ENCODE results near the gene RAG2.

Gene RAG2

GRCh38 chr11:36601155-36601554 lies 3.1 kb upstream of the RAG2 start:
- in situ Hi-C loops (cut with HindIII; ENCODE audit: low sequenced_read_pairs) = no loop called here

GRCh38 chr11:36600180-36600579 lies 2.1 kb upstream of the RAG2 start:
- in situ Hi-C loops (cut with HindIII; ENCODE audit: low sequenced_read_pairs) = no loop called here

DNA sequence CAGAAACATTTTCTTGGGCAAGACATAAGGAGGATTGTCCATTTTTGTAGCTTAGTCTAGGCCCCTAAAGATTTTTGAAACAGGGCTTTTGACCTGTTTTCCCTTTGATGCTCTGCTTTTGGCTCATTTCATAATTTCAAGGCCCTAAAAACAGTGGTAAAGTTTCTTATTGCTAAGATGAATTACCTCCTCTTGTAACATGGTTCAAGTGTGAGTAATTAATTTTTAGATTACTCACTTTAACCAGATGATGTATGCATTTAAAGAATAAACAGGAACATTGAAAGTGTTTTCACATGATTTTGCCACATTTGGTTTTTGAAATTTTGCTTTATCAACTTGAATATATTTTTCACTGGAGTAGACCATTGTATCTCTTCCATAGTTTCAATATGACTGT lies 1.2 kb downstream of the RAG2 start:
- in situ Hi-C loops (cut with HindIII; ENCODE audit: low sequenced_read_pairs) = loop anchor here (5.0 kb wide), 1 partner anchor 65 kb away; no protein-coding TSS in a partner anchor

- in situ Hi-C loops (cut with HindIII; ENCODE audit: low sequenced_read_pairs) = no loop called here
Observed at GRCh38 chr11:36594316-36594989, 3.6 kb downstream of the RAG2 start, which contains the start of gene IFTAP. Gene IFTAP, plus strand, starts transcription at chr11:36594502. Its CDS starts 15,602 bp downstream, at chr11:36610104.

- in situ Hi-C loops (cut with HindIII; ENCODE audit: low sequenced_read_pairs) = no loop called here
Observed at GRCh38 chr11:36591433-36591832, 6.6 kb downstream of the RAG2 start.

DNA sequence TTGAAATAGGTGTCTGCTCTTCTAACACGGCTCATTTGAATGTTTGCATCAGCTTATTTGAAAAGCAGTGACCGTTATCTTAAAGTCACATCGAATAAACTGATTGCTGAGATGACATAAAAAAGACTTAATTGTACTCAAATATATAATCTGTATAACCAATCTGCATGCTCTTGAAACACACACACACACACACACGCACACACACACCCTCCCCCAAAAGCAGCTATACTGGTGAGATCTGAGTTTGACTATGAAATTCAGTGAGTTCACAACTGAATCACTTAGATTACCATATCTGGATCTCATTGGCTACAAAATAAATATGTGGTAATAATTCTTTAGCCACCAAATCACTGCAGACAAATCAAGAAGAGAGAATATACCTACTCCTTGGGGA lies 7.5 kb downstream of the RAG2 start:
- in situ Hi-C loops (cut with HindIII; ENCODE audit: low sequenced_read_pairs) = no loop called here

DNA sequence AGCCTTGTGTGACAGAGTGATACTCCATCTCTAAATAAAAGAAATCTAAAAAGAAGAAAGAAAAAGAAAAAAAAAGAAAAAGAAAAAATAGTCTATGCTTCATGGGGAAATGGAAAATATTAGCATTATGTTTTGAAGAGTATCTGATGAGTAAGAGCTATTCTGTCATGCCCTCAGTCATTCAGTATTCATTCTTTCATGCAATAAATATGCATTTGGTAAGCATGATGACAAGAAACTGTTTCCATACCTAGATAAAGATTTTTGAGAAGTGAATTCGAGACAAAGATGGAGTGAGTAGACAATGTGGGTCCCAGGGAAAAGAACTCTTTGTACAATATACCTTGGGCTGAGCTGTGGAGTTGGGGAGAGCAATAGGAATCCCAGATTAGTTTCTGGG lies 9.9 kb downstream of the RAG2 start:
- in situ Hi-C loops (cut with HindIII; ENCODE audit: low sequenced_read_pairs) = no loop called here

DNA sequence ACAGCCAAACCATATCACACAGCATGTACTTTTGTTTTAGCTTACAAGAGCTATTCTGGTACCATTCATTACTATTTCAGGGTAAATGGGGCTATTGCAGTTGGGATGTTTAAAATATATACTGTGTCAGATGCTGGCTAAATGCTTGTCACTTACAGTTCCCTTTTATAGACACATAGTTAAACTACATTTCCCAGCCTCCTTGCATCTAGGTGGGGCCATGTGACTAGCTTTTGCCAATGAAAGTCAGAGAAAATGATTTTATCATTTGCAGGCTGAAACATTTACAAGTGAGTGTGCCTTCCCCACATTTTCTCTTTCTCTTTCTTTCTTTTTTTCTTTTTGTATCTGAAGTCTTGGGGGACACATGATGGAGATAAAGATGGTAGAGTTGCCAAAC lies 11.5 kb downstream of the RAG2 start:
- in situ Hi-C loops (cut with HindIII; ENCODE audit: low sequenced_read_pairs) = no loop called here

- in situ Hi-C loops (cut with HindIII; ENCODE audit: low sequenced_read_pairs) = no loop called here
Observed at GRCh38 chr11:36583667-36584066, 14.4 kb downstream of the RAG2 start.

GRCh38 chr11:36581536-36581935 lies 16.5 kb downstream of the RAG2 start:
- in situ Hi-C loops (cut with HindIII; ENCODE audit: low sequenced_read_pairs) = no loop called here

DNA sequence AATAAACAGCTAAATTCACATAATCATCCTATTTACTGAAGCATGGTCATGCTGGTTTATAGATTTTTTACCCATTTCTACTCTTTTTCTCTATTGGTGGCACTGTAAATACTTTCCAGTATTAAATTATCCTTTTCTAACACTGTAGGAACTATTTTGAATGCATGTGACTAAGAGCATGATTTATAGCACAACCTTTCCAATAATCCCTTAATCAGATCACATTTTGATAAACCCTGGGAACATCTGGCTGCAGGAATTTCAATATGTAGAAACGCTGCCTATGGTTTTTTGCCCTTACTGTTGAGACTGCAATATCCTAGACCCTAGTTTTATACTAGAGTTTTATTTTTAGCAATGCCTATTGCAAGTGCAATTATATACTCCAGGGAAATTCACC lies 19.6 kb downstream of the RAG2 start:
- in situ Hi-C loops (cut with HindIII; ENCODE audit: low sequenced_read_pairs) = no loop called here

GRCh38 chr11:36577859-36578258 lies 20.2 kb downstream of the RAG2 start:
- in situ Hi-C loops (cut with HindIII; ENCODE audit: low sequenced_read_pairs) = no loop called here

GRCh38 chr11:36577373-36577772 lies 20.7 kb downstream of the RAG2 start:
- in situ Hi-C loops (cut with HindIII; ENCODE audit: low sequenced_read_pairs) = no loop called here

DNA sequence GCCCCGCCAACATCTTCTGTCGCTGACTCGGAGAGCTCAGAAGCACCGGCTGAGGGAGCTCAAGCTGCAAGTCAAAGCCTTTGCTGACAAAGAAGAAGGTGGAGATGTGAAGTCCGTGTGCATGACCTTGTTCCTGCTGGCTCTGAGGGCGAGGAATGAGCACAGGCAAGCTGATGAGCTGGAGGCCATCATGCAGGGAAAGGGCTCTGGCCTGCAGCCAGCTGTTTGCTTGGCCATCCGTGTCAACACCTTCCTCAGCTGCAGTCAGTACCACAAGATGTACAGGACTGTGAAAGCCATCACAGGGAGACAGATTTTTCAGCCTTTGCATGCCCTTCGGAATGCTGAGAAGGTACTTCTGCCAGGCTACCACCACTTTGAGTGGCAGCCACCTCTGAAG lies 23.6 kb downstream of the RAG2 start:
- in situ Hi-C loops (cut with HindIII; ENCODE audit: low sequenced_read_pairs) = no loop called here

DNA sequence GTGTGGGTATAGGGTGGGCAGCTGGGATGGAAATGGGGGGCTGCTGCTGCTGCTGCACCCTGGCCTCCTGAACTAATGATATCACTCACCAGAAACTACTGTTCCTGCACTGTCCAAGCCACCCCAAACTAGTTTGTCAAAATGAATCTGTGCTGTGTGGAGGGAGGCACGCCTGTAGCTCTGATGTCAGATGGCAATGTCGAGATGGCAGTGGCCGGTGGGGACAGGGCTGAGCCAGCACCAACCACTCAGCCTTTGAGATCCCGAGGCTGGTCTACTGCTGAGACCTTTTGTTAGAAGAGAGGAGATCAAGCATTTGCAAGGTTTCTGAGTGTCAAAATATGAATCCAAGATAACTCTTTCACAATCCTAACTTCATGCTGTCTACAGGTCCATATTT lies 28.9 kb downstream of the RAG2 start:
- in situ Hi-C loops (cut with HindIII; ENCODE audit: low sequenced_read_pairs) = no loop called here

DNA sequence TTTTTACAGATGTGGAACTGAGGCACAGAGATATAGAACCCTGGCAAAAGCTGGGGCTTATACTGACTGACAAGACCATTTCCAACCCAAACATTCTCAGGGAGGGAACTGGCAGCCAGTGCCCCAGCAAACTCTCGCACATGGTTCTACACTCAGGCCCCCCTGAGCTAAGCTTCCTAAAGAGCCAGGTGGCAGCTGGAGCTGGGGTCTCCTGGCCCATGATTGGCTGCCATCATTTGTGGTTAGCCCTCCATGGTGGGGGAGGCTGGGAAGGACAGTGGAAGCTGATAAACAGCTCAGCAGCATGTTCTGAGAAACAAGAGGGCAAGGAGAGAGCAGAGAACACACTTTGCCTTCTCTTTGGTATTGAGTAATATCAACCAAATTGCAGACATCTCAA lies 30.3 kb downstream of the RAG2 start, which contains the start of gene RAG1:
Gene RAG1, plus strand, starts transcription at position 314 of the 400 bp plus-strand sequence. CDS start 5,298 bp downstream, outside the sequence.
- in situ Hi-C loops (cut with HindIII; ENCODE audit: low sequenced_read_pairs) = no loop called here

DNA sequence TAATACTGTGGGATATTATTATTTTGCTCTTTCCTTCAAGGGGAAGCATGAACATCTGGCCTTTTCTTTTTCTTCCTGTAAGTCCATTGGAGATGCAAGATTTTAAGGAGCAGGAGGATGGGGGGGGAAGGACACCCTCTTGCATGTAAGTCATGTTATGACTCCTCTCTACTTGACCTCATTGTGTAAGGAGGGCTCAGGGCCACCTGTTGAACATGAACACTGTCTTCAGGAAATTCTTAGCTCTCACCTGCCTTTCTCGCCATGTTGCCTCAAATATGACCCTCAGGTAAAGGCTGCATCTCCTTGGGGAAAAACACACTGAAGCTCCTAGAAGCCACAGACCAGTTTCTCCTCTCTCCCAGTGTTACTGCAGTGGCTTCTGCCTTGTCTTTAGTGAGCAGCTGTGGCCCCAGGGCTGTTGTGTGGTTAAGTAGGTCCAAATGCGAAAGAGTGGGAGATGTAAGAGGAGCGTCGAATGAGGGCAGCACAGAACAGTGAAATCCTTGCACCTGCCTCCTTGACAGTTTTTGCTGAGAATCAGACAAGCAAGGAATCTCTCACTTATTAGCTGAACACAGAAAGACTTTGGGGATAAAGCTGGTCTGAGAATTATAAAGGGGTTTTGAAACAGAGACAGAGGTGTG lies 31.5 kb downstream of the RAG2 start:
- in situ Hi-C loops (cut with HindIII; ENCODE audit: low sequenced_read_pairs) = no loop called here

GRCh38 chr11:36565031-36565610 lies 32.9 kb downstream of the RAG2 start:
- in situ Hi-C loops (cut with HindIII; ENCODE audit: low sequenced_read_pairs) = no loop called here

DNA sequence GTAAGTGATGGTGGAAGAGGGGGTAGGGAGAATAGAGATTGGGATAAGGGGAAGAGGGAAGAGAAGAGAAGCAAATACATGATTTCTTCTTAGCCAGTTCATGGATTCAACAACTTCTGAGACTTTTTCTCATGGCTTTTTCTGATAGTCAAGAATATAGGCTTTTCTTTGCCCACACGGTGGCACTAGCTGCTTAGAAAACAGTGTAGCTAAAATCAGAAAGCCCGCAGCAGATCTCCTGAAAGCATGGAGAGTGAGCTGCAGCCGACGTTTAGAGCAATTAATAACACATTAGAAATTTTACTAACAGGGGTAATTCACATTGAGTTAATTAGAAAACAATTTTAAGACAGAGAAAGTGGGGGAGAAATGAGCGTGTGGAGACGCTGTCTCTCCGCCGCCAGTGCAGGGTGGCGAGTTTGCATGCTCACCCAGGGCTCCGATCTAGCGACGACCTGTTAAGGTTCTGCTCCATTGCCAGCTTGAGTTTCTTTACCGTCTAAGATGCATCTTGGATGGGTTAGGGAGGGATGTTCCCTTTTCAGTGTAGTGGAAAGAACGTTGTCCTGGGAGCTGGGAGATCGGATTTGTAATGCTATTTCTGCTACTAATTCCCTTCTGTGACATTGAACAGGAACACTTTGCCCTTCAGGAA lies 33.5 kb downstream of the RAG2 start:
- in situ Hi-C loops (cut with HindIII; ENCODE audit: low sequenced_read_pairs) = no loop called here

GRCh38 chr11:36558571-36559413 lies 39.2 kb downstream of the RAG2 start:
- in situ Hi-C loops (cut with HindIII; ENCODE audit: low sequenced_read_pairs) = no loop called here

DNA sequence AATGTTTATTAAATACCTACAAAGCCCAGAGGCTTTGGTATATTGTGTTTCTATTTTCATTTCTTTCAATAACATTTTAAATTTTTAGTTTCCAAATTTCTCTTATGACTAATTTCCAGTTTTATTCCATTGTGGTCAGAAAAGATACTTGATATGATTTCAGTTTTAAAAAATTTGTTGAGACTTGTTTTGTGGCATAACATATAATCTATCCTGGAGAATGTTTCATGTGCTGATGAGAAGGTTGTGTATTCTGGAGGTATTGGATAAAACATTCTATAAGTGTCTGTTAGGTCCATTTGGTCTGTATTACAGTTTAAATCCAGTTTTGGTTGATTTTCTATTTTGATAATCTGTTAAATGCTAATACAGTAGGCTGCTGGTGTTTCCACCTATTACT lies 40.0 kb downstream of the RAG2 start:
- in situ Hi-C loops (cut with HindIII; ENCODE audit: low sequenced_read_pairs) = no loop called here

All from endothelial cell of hepatic sinusoid (primary cell).